HepG2 (cell line): ENCODE data around the gene RPL34. TPM values are rescaled to one million over a fixed set of nuclear protein-coding genes. Genes with fewer than 3 reads are reported as not detected.

Experiments used
- DPF2 ChIP-seq: sonication (generic); formaldehyde crosslinking; IDR thresholded peaks from 2 replicates; pipeline ENCODE4 v1.4.0; 2020; ENCODE audit warnings: mild to moderate bottlenecking, low read depth, missing genetic modification reagents, borderline replicate concordance
- HOXA5 ChIP-seq: sonication (generic); formaldehyde crosslinking; IDR thresholded peaks from 2 replicates; pipeline ENCODE4 v1.4.0; 2020; ENCODE audit warnings: missing genetic modification reagents
- MAF1 ChIP-seq: sonication (generic); formaldehyde crosslinking; IDR thresholded peaks from 2 replicates; pipeline ENCODE4 v1.5.0; 2020; ENCODE audit warnings: missing genetic modification reagents, borderline replicate concordance
- MAZ ChIP-seq, 2 experiments: sonication (generic) in 1 of 2; formaldehyde crosslinking in 1 of 2; IDR thresholded peaks; 2 replicates each; pipeline versions ENCODE4 v1.5.0 to v1.6.1; 2012 to 2020; ENCODE audit warnings: low read depth in 2 of 2, mild to moderate bottlenecking in 2 of 2, borderline replicate concordance in 1 of 2, improper control_type of control experiment in 1 of 2, low read length in 1 of 2, missing genetic modification reagents in 1 of 2, moderate library complexity in 1 of 2
- MEF2D ChIP-seq: sonication (generic); formaldehyde crosslinking; IDR thresholded peaks from 2 replicates; pipeline ENCODE4 v1.5.1; 2020; ENCODE audit warnings: mild to moderate bottlenecking, missing genetic modification reagents
- MIER3 ChIP-seq: IDR thresholded peaks from 2 replicates; pipeline ENCODE4 v1.6.1; 2016; ENCODE audit warnings: missing compliant biosample characterization, borderline replicate concordance
- MIXL1 ChIP-seq: IDR thresholded peaks from 2 replicates; pipeline ENCODE4 v1.6.1; 2016
- NFATC3 ChIP-seq: sonication (generic); formaldehyde crosslinking; IDR thresholded peaks from 2 replicates; pipeline ENCODE4 v1.5.1; 2020; ENCODE audit warnings: mild to moderate bottlenecking, missing genetic modification reagents
- NKX3-1 ChIP-seq: sonication (generic); formaldehyde crosslinking; IDR thresholded peaks from 2 replicates; pipeline ENCODE4 v1.5.0; 2020; ENCODE audit warnings: missing genetic modification reagents
- RBM39 ChIP-seq: fragments of 200-400 bp; formaldehyde crosslinking; IDR thresholded peaks from one replicate; pipeline ENCODE4 v1.6.1; 2018; ENCODE audit warnings: antibody characterized with exemption, mild to moderate bottlenecking, low read depth, low read length; ENCODE audit not compliant: poor library complexity, severe bottlenecking
- XRCC5 ChIP-seq: fragments of 200-400 bp; formaldehyde crosslinking; optimal IDR thresholded peaks from 2 replicates; pipeline ENCODE3; 2017; ENCODE audit warnings: mild to moderate bottlenecking, low read length
- ZBTB1 ChIP-seq: sonication (generic); formaldehyde crosslinking; IDR thresholded peaks from 2 replicates; pipeline ENCODE4 v1.4.0; 2020; ENCODE audit warnings: missing genetic modification reagents, borderline replicate concordance
- ZMYM4 ChIP-seq: sonication (generic); formaldehyde crosslinking; IDR thresholded peaks from 2 replicates; pipeline ENCODE4 v1.8.1; 2023; ENCODE audit warnings: mild to moderate bottlenecking, missing genetic modification reagents
- ZNF343 ChIP-seq: sonication (generic); formaldehyde crosslinking; IDR thresholded peaks from 2 replicates; pipeline ENCODE4 v1.4.0; 2020; ENCODE audit warnings: mild to moderate bottlenecking, missing genetic modification reagents
- ZNF350 ChIP-seq: sonication (generic); formaldehyde crosslinking; IDR thresholded peaks from 2 replicates; pipeline ENCODE4 v1.4.0; 2020; ENCODE audit warnings: mild to moderate bottlenecking, low read depth, missing genetic modification reagents, borderline replicate concordance
- ZNF646 ChIP-seq: sonication (generic); formaldehyde crosslinking; IDR thresholded peaks from 2 replicates; pipeline ENCODE4 v1.9.0; 2021; ENCODE audit warnings: mild to moderate bottlenecking, missing genetic modification reagents
- ZNF841 ChIP-seq: sonication (generic); formaldehyde crosslinking; IDR thresholded peaks from 2 replicates; pipeline ENCODE4 v1.8.1; 2023; ENCODE audit warnings: missing genetic modification reagents, borderline replicate concordance
- polyA plus RNA-seq, 8 experiments: library from polyadenylated mRNA; depleted of rRNA in 3 of 8; stranded (reverse) in 7 of 8; unstranded in 1 of 8; fragments of >200 nt; fragmentation: Illumina TruSeq in 4 of 8; extraction: Trizol in 4 of 8; gene quantifications; 2 replicates each; pipeline versions ENCODE4 v1.2.1 to v1.2.3, GENCODE V29; 2011 to 2016; ENCODE audit warnings: low read depth in 4 of 8, missing spikeins in 1 of 8, mixed read lengths in 1 of 8; ENCODE audit not compliant: insufficient read depth in 1 of 8
- total RNA-seq, 5 experiments: library from RNA; depleted of rRNA; stranded (reverse); fragments of >200 nt; fragmentation: Illumina TruSeq; extraction: Trizol; gene quantifications; 2 replicates each; pipeline ENCODE4 v1.2.3, GENCODE V29; 2016; ENCODE audit warnings: low read depth in 1 of 5
- TF ChIP-seq, protein P1 (sequence below): sonication (generic); formaldehyde crosslinking; IDR thresholded peaks from 2 replicates; pipeline ENCODE4 v1.9.0; 2021; ENCODE audit warnings: missing genetic modification reagents, borderline replicate concordance
- TF ChIP-seq, protein P2 (sequence below): sonication (generic); formaldehyde crosslinking; IDR thresholded peaks from 2 replicates; pipeline ENCODE4 v1.8.1; 2023; ENCODE audit warnings: mild to moderate bottlenecking, moderate library complexity, missing genetic modification reagents

Gene RPL34
- total and polyA plus RNA-seq, 2 of the 13 experiments (the other 11 are each of a cell fraction or from before 2014, with no cell fraction given), result 2,235 to 3,985 TPM

- TF ChIP-seq, protein P1, sequence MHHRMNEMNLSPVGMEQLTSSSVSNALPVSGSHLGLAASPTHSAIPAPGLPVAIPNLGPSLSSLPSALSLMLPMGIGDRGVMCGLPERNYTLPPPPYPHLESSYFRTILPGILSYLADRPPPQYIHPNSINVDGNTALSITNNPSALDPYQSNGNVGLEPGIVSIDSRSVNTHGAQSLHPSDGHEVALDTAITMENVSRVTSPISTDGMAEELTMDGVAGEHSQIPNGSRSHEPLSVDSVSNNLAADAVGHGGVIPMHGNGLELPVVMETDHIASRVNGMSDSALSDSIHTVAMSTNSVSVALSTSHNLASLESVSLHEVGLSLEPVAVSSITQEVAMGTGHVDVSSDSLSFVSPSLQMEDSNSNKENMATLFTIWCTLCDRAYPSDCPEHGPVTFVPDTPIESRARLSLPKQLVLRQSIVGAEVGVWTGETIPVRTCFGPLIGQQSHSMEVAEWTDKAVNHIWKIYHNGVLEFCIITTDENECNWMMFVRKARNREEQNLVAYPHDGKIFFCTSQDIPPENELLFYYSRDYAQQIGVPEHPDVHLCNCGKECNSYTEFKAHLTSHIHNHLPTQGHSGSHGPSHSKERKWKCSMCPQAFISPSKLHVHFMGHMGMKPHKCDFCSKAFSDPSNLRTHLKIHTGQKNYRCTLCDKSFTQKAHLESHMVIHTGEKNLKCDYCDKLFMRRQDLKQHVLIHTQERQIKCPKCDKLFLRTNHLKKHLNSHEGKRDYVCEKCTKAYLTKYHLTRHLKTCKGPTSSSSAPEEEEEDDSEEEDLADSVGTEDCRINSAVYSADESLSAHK (CRISPR knock-in tag), result no peak
- TF ChIP-seq ZNF343 (CRISPR knock-in tag), result peak; percentile 57; the same call in 1 of the 2 replicates
- TF ChIP-seq MAF1 (CRISPR knock-in tag), result no peak
- no peak for TF ChIP-seq ZNF841
- TF ChIP-seq, protein P2, sequence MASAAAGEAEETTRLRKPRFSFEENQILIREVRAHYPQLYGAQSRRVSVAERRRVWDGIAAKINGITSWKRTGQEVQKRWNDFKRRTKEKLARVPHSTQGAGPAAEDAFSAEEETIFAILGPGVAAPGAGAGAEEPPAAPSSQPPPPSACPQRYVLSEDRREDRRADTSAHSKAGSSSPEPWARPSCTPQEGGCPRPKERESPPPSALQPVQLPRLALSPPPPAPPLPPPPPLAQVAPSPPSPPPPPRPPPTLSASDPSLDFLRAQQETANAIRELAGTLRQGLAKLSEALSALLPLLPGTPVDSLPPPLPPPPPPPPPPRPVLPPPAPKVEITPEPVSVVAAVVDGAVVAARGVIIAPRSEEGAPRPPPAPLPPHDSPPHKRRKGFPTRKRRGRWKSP (CRISPR knock-in tag), result 0 out of 2 replicates have a peak, but pooled peaks have one; percentile 23
- no peak; the same call in 1 of the 2 replicates for TF ChIP-seq MIER3 (CRISPR knock-in tag)
- no peak for TF ChIP-seq XRCC5
- no peak for TF ChIP-seq DPF2
- no peak for TF ChIP-seq MIXL1 (CRISPR knock-in tag)
- 0 out of 2 replicates have a peak, but pooled peaks have one; percentile 60 for TF ChIP-seq MEF2D (CRISPR knock-in tag)
- no peak for TF ChIP-seq ZNF646 (CRISPR knock-in tag)
- no peak for TF ChIP-seq MAZ (IDR thresholded peaks at IDR 0.05; ENCODE audit: borderline replicate concordance, low read depth, low read length)
- TF ChIP-seq MAZ (CRISPR knock-in tag; IDR thresholded peaks at IDR 0.05; ENCODE audit: low read depth), result peak; percentile 49
- TF ChIP-seq HOXA5, result peak; percentile 66; the same call in 1 of the 2 replicates
- TF ChIP-seq ZMYM4 (CRISPR knock-in tag), result peak; percentile 84
- no peak for TF ChIP-seq NFATC3
- TF ChIP-seq NKX3-1 (CRISPR knock-in tag), result peak; percentile 76
- peak; percentile 28 for TF ChIP-seq RBM39
- no peak for TF ChIP-seq ZBTB1 (CRISPR knock-in tag)
- peak; percentile 45; the same call in 1 of the 2 replicates for TF ChIP-seq ZNF350 (CRISPR knock-in tag)
These were observed 30.0 kb downstream of the RPL34 start, which contains the start of gene OSTC (continued) for GRCh38 chr4:108650212-108651013.
